H1 (cell line): ENCODE measurements around the gene MYH13. TPM values are rescaled to one million over a fixed set of nuclear protein-coding genes. Genes with fewer than 3 reads are reported as not detected.

Source experiments
- CTCF ChIA-PET: fragments of 300-600 bp; sonication (Branson Sonifier 250); formaldehyde crosslinking; loops from one replicate; lab custom pipeline; 2021; ENCODE audit not compliant: partially characterized antibody; lab: Charles Lee
- POLR2A ChIA-PET: fragments of 300-600 bp; sonication (Branson Sonifier 250); formaldehyde crosslinking; loops from one replicate; lab custom pipeline; 2021; ENCODE audit warnings: inconsistent platforms; ENCODE audit not compliant: partially characterized antibody; lab: Charles Lee
- DNase-seq, 2 experiments: peaks; one replicate each; pipeline versions ENCODE4 v3.0.0 to v3.0.0-alpha.2; 2010 to 2022; ENCODE audit warnings: low spot score in 2 of 2, low read depth in 1 of 2, mixed read lengths in 1 of 2
- FAIRE-seq: peaks from 2 replicates; lab custom pipeline; 2011; peaks lifted over from hg19 to GRCh38; lab: Jason Lieb, UNC
- H2AFZ ChIP-seq: 2 replicates; pipeline ENCODE4 v1.8.1; 2012; ENCODE audit warnings: low read length, inconsistent platforms
- H2AK5ac ChIP-seq: 2 replicates; pipeline ENCODE4 v1.6.1; 2013; ENCODE audit warnings: low read depth, low read length
- H2BK120ac ChIP-seq: replicated peaks from 2 replicates; pipeline ENCODE3; 2013; ENCODE audit warnings: low read depth, low read length, inconsistent platforms
- H2BK12ac ChIP-seq: 2 replicates; pipeline ENCODE4 v1.6.1; 2013; ENCODE audit warnings: low read depth, low read length
- H2BK15ac ChIP-seq: 2 replicates; pipeline ENCODE4 v1.6.1; 2013; ENCODE audit warnings: low read length
- H2BK20ac ChIP-seq: 2 replicates; pipeline ENCODE4 v1.6.1; 2013; ENCODE audit warnings: low read length
- H2BK5ac ChIP-seq: 2 replicates; pipeline ENCODE4 v1.6.1; 2013; ENCODE audit warnings: low read depth, low read length
- H3K14ac ChIP-seq: 2 replicates; pipeline ENCODE4 v1.6.1; 2013; ENCODE audit warnings: inconsistent platforms; ENCODE audit not compliant: insufficient read length
- H3K18ac ChIP-seq: 2 replicates; pipeline ENCODE4 v1.6.1; 2013; ENCODE audit warnings: low read length; ENCODE audit errors: extremely low read depth
- H3K23ac ChIP-seq: 2 replicates; pipeline ENCODE4 v1.6.1; 2013; ENCODE audit warnings: inconsistent platforms; ENCODE audit not compliant: insufficient read length
- H3K23me2 ChIP-seq: 2 replicates; pipeline ENCODE4 v1.6.1; 2013; ENCODE audit warnings: low read depth, low read length
- H3K27ac ChIP-seq: 2 replicates; pipeline ENCODE4 v1.6.1; 2011; ENCODE audit warnings: low read depth, low read length, inconsistent platforms
- H3K27me3 ChIP-seq, 4 experiments: replicated peaks in 1 of 4; 1 replicate in 1 of 4; 2 replicates in 3 of 4; pipeline versions ENCODE4 v1.6.1 to v1.8.1; 2011 to 2013; ENCODE audit warnings: low read length in 3 of 4, mild to moderate bottlenecking in 3 of 4, inconsistent platforms in 2 of 4, mixed read lengths in 2 of 4, moderate library complexity in 1 of 4; ENCODE audit not compliant: control insufficient read depth in 3 of 4, insufficient read depth in 3 of 4; ENCODE audit errors: extremely low read depth in 1 of 4
- H3K36me3 ChIP-seq, 4 experiments: 2 replicates each; pipeline versions ENCODE4 v1.6.1 to v1.8.1; 2011 to 2013; ENCODE audit warnings: mild to moderate bottlenecking in 4 of 4, low read length in 3 of 4, moderate library complexity in 2 of 4, control low read depth in 1 of 4, inconsistent platforms in 1 of 4; ENCODE audit not compliant: insufficient read depth in 4 of 4, control insufficient read depth in 2 of 4
- H3K4ac ChIP-seq: replicated peaks from 2 replicates; pipeline ENCODE3; 2013; ENCODE audit warnings: low read length, low read depth, mixed read lengths, inconsistent platforms; ENCODE audit not compliant: insufficient read length
- H3K4me1 ChIP-seq, 4 experiments: replicated peaks in 1 of 4; 1 replicate in 1 of 4; 2 replicates in 3 of 4; pipeline versions ENCODE4 v1.6.1 to v1.8.1; 2011 to 2013; ENCODE audit warnings: low read length in 3 of 4, inconsistent platforms in 2 of 4, mixed read lengths in 1 of 4; ENCODE audit not compliant: insufficient read depth in 4 of 4, control insufficient read depth in 3 of 4
- H3K4me2 ChIP-seq, 2 experiments: 2 replicates each; pipeline versions ENCODE4 v1.6.1 to v1.8.1; 2011 to 2013; ENCODE audit warnings: low read depth in 2 of 2, low read length in 2 of 2, control low read depth in 1 of 2, inconsistent platforms in 1 of 2, mild to moderate bottlenecking in 1 of 2; ENCODE audit not compliant: insufficient read depth in 1 of 2
- H3K4me3 ChIP-seq, 4 experiments: fragments of 200-600, 300-600 bp in 1 of 4; sonication (generic), shearing (Covaris generic), sonication (Bioruptor Twin) in 1 of 4; 2 replicates each; pipeline versions ENCODE4 v1.5.1 to v1.8.1; 2011 to 2016; ENCODE audit warnings: low read length in 4 of 4, low read depth in 3 of 4, control low read depth in 2 of 4, inconsistent platforms in 2 of 4, mild to moderate bottlenecking in 2 of 4, mixed read lengths in 1 of 4, moderate library complexity in 1 of 4; ENCODE audit not compliant: insufficient read depth in 2 of 4; ENCODE audit errors: extremely low read depth in 1 of 4
- H3K56ac ChIP-seq: replicated peaks from 2 replicates; pipeline ENCODE3; 2013; ENCODE audit warnings: low read depth, mild to moderate bottlenecking, mixed read lengths, low read length, inconsistent platforms; ENCODE audit not compliant: insufficient read length
- H3K79me1 ChIP-seq: 2 replicates; pipeline ENCODE4 v1.6.1; 2013; ENCODE audit warnings: low read depth, low read length, control low read depth
- H3K79me2 ChIP-seq, 2 experiments: 2 replicates each; pipeline versions ENCODE4 v1.6.1 to v1.8.1; 2012 to 2013; ENCODE audit warnings: low read length in 2 of 2, mild to moderate bottlenecking in 2 of 2, inconsistent platforms in 1 of 2; ENCODE audit not compliant: insufficient read depth in 2 of 2, control insufficient read depth in 1 of 2
- H3K9ac ChIP-seq, 4 experiments: replicated peaks in 1 of 4; 1 replicate in 1 of 4; 2 replicates in 3 of 4; pipeline versions ENCODE4 v1.6.1 to v1.8.1; 2011 to 2013; ENCODE audit warnings: low read depth in 3 of 4, low read length in 3 of 4, control low read depth in 2 of 4, mild to moderate bottlenecking in 2 of 4, moderate library complexity in 2 of 4, inconsistent platforms in 1 of 4; ENCODE audit errors: extremely low read depth in 1 of 4
- H3K9me3 ChIP-seq, 2 experiments: 2 replicates each; pipeline versions ENCODE4 v1.6.1 to v1.8.1; 2012 to 2013; ENCODE audit warnings: mild to moderate bottlenecking in 2 of 2, moderate library complexity in 2 of 2, control low read depth in 1 of 2, inconsistent platforms in 1 of 2, low read depth in 1 of 2, low read length in 1 of 2, mixed read lengths in 1 of 2; ENCODE audit not compliant: insufficient read depth in 2 of 2
- H4K20me1 ChIP-seq, 2 experiments: replicated peaks in 1 of 2; 2 replicates each; pipeline versions ENCODE3 to v1.8.1; 2011 to 2013; ENCODE audit warnings: inconsistent platforms in 2 of 2, low read length in 2 of 2, mild to moderate bottlenecking in 1 of 2; ENCODE audit not compliant: insufficient read depth in 2 of 2, control insufficient read depth in 1 of 2
- H4K5ac ChIP-seq: 2 replicates; pipeline ENCODE4 v1.6.1; 2013; ENCODE audit warnings: low read length, low read depth, mixed read lengths, inconsistent platforms; ENCODE audit not compliant: insufficient read length
- H4K8ac ChIP-seq: 2 replicates; pipeline ENCODE4 v1.8.0; 2013; ENCODE audit warnings: mild to moderate bottlenecking, moderate library complexity, low read length, inconsistent platforms; ENCODE audit not compliant: insufficient read depth; ENCODE audit errors: extremely low read depth
- H4K91ac ChIP-seq: replicated peaks from 2 replicates; pipeline ENCODE3; 2013; ENCODE audit warnings: low read length, mixed read lengths, inconsistent platforms; ENCODE audit not compliant: insufficient read length
- ATF3 ChIP-seq: IDR thresholded peaks from 2 replicates; pipeline ENCODE4 v1.6.1; 2011; ENCODE audit warnings: low read depth, mild to moderate bottlenecking, low read length; ENCODE audit not compliant: insufficient read depth
- CEBPB ChIP-seq: IDR thresholded peaks from 2 replicates; pipeline ENCODE4 v1.6.1; 2012; ENCODE audit warnings: low read depth, low read length
- CTBP2 ChIP-seq: IDR thresholded peaks from 2 replicates; pipeline ENCODE4 v1.7.0; 2011; ENCODE audit warnings: borderline replicate concordance, mild to moderate bottlenecking, moderate library complexity, mixed read lengths, low read length; ENCODE audit not compliant: insufficient read depth, insufficient read length
- GABPA ChIP-seq: IDR thresholded peaks from 2 replicates; pipeline ENCODE4 v1.6.1; 2011; ENCODE audit warnings: mild to moderate bottlenecking, low read length, moderate library complexity, borderline replicate concordance; ENCODE audit not compliant: insufficient read depth
- JUND ChIP-seq: IDR thresholded peaks from 2 replicates; pipeline ENCODE4 v1.6.1; 2011; ENCODE audit warnings: mild to moderate bottlenecking, improper control_type of control experiment, low read length
- MAFK ChIP-seq: IDR thresholded peaks from 2 replicates; pipeline ENCODE4 v1.6.1; 2012; ENCODE audit warnings: low read depth, mild to moderate bottlenecking, improper control_type of control experiment, low read length
- MAX ChIP-seq: IDR thresholded peaks from 2 replicates; pipeline ENCODE4 v1.6.1; 2012; ENCODE audit warnings: inconsistent platforms
- POU5F1 ChIP-seq: IDR thresholded peaks from 2 replicates; pipeline ENCODE4 v1.6.1; 2011; ENCODE audit warnings: low read depth, mild to moderate bottlenecking, low read length, moderate library complexity
- SIN3A ChIP-seq, 2 experiments: IDR thresholded peaks in 1 of 2; conservative IDR thresholded peaks in 1 of 2; 2 replicates each; pipeline ENCODE4 v1.6.1; 2011 to 2012; ENCODE audit warnings: low read length in 2 of 2, improper control_type of control experiment in 1 of 2, low read depth in 1 of 2, mild to moderate bottlenecking in 1 of 2
- SP4 ChIP-seq: IDR thresholded peaks from 2 replicates; pipeline ENCODE4 v1.6.1; 2012; ENCODE audit warnings: low read length, inconsistent platforms
- YY1 ChIP-seq: IDR thresholded peaks from 2 replicates; pipeline ENCODE4 v1.6.1; 2011; ENCODE audit warnings: low read depth, mild to moderate bottlenecking, low read length
- WGBS, 2 experiments: shearing (Covaris generic) in 1 of 2; methylation state at CpG; one replicate each; pipeline versions ENCODE4 v1.1.6 to v1.1.7; 2013 to 2015; ENCODE audit warnings: low lambda C conversion rate in 2 of 2, mixed read lengths in 2 of 2, inconsistent platforms in 1 of 2, low coverage in 1 of 2, missing lambda C conversion rate in 1 of 2; ENCODE audit not compliant: insufficient replicate concordance in 2 of 2, insufficient coverage in 1 of 2, insufficient read length in 1 of 2; ENCODE audit errors: extremely low coverage in 1 of 2, missing lambda C conversion rate in 1 of 2; 5-methylcytosine and 5-hydroxymethylcytosine counted together
- polyA plus RNA-seq, 7 experiments: library from polyadenylated mRNA; depleted of rRNA in 3 of 7; stranded (reverse) in 5 of 7; unstranded in 2 of 7; fragments of >200 nt in 5 of 7; fragments of 200-250 nt in 2 of 7; gene quantifications; 1 replicate in 5 of 7; 2 replicates in 1 of 7; 4 replicates in 1 of 7; pipeline versions ENCODE4 v1.2.1 to v1.2.3, GENCODE V29; 2011 to 2013; ENCODE audit warnings: missing spikeins in 2 of 7, mixed read lengths in 2 of 7
- total RNA-seq: library from RNA; stranded (reverse); fragmentation: NEBNext Ultra II Directional; extraction: Animal tissue kit (Norgen Biotek cat#: 25700); gene quantifications from 2 replicates; pipeline ENCODE4 v1.2.1, GENCODE V29; 2021

Gene MYH13
- total and polyA plus RNA-seq, 2 of the 8 experiments (the other 6 are each of a cell fraction or from before 2014, with no cell fraction given) = not detected

GRCh38 chr17:10337976-10338375, 34.8 kb downstream of the MYH13 start:
- no peak overlapping the region for H3K23ac ChIP-seq
- no peaks in the 10 kb centered on the region for H3K9me3 ChIP-seq
- no peaks in the 10 kb centered on the region for H3K79me2 ChIP-seq
- H3K56ac ChIP-seq = no peak overlapping the region
- no peak overlapping the region for H3K4ac ChIP-seq
- no peaks in the 10 kb centered on the region for H3K27me3 ChIP-seq
- CTCF ChIA-PET = interaction anchor here (0.7 to 15.5 kb wide), 4 partner anchors 13 to 294 kb away, joined by 3 to 343 read pairs (median 100); no protein-coding TSS in a partner anchor
- no peak overlapping the region for H2BK12ac ChIP-seq
- H3K18ac ChIP-seq = no peak overlapping the region
- no peaks in the 10 kb centered on the region for H4K20me1 ChIP-seq
- FAIRE-seq (no peak), DNase-seq (no peak)
- H2AK5ac ChIP-seq = no peak overlapping the region
- H3K9ac ChIP-seq = no peak overlapping the region
- H4K91ac ChIP-seq = no peak overlapping the region
- no peak overlapping the region for H2BK20ac ChIP-seq
- H4K5ac ChIP-seq = no peak overlapping the region
- no peak overlapping the region for H3K4me2 ChIP-seq
- H3K14ac ChIP-seq = no peak overlapping the region
- no peak overlapping the region for H3K27ac ChIP-seq
- POLR2A ChIA-PET = no interaction called here
- 85% methylated on average over 9 of the region's 9 CpGs; no CpG with 5 or more reads in 1 of the 2 experiments for WGBS, 2 experiments
- no peak overlapping the region for H2BK5ac ChIP-seq
- H2BK15ac ChIP-seq = no peak overlapping the region
- no peaks in the 10 kb centered on the region for H3K79me1 ChIP-seq
- H4K8ac ChIP-seq = no peak overlapping the region
- H3K36me3 ChIP-seq = no peaks in the 10 kb centered on the region
- H3K4me3 ChIP-seq = no peak overlapping the region
- no peak overlapping the region for H2BK120ac ChIP-seq
- no peaks in the 10 kb centered on the region for H3K23me2 ChIP-seq
- peaks cover 0 to 4% (median 2%) of the 10 kb centered on the region in 4 experiments; a peak in 3 of 7 replicates for H3K4me1 ChIP-seq
- no peak overlapping the region for H2AFZ ChIP-seq
- TF ChIP-seq GABPA (no peak), JUND (no peak), YY1 (no peak), ATF3 (no peak), CTBP2 (no peak), SP4 (no peak), MAX (no peak), MAFK (no peak), CEBPB (no peak), SIN3A (conservative IDR thresholded peaks at IDR 0.05 in 1 of 2, IDR thresholded peaks at IDR 0.05 in 1 of 2; ENCODE audit: low read depth in 1 of 2, low read length in 2 of 2) (no peak), POU5F1 (no peak)
